DND-41 (cell line): Measurements from ENCODE around the gene KCNG1.

ENCODE experiments used
- ATAC-seq: fragments of 200-7000 bp; cut with Tn5 transposase; 3 replicates; pipeline ENCODE4 v1.9.1; 2021; ENCODE audit warnings: low read depth; ENCODE audit not compliant: insufficient read depth
- DNase-seq: peaks from one replicate; pipeline ENCODE4 v3.0.0-alpha.2; 2020
- H2AFZ ChIP-seq: 2 replicates; pipeline ENCODE4 v1.6.0; 2012; ENCODE audit warnings: low read depth, low read length
- H3K27ac ChIP-seq: 2 replicates; pipeline ENCODE4 v1.5.1; 2012; ENCODE audit warnings: low read length, inconsistent platforms
- H3K27me3 ChIP-seq: fragments of 200-600 bp; sonication (generic); 2 replicates; pipeline ENCODE4 v1.6.0; 2012; ENCODE audit warnings: low read length, mild to moderate bottlenecking, inconsistent platforms; ENCODE audit not compliant: insufficient read depth, poor library complexity
- H3K36me3 ChIP-seq: 2 replicates; pipeline ENCODE4 v1.5.1; 2012; ENCODE audit warnings: low read length, inconsistent platforms; ENCODE audit not compliant: insufficient read depth
- H3K4me1 ChIP-seq: 2 replicates; pipeline ENCODE4 v1.5.1; 2012; ENCODE audit warnings: mild to moderate bottlenecking, low read length; ENCODE audit not compliant: insufficient read depth
- H3K4me2 ChIP-seq: 2 replicates; pipeline ENCODE4 v1.6.0; 2012; ENCODE audit warnings: mild to moderate bottlenecking, moderate library complexity, low read length, inconsistent platforms; ENCODE audit not compliant: insufficient read depth
- H3K4me3 ChIP-seq, 2 experiments: fragments of 200-600 bp in 1 of 2; shearing (Covaris generic) in 1 of 2; 2 replicates each; pipeline ENCODE4 v1.5.1; 2012 to 2016; ENCODE audit warnings: inconsistent platforms in 2 of 2, low read length in 2 of 2, mild to moderate bottlenecking in 2 of 2, low read depth in 1 of 2, moderate library complexity in 1 of 2
- H3K79me2 ChIP-seq: 2 replicates; pipeline ENCODE4 v1.6.0; 2012; ENCODE audit warnings: low read length, inconsistent platforms; ENCODE audit not compliant: insufficient read depth
- H3K9ac ChIP-seq: 2 replicates; pipeline ENCODE4 v1.6.0; 2012; ENCODE audit warnings: low read depth, mild to moderate bottlenecking, inconsistent platforms, low read length, moderate library complexity
- H3K9me3 ChIP-seq: 2 replicates; pipeline ENCODE4 v1.5.1; 2012; ENCODE audit warnings: low read length, moderate library complexity, mild to moderate bottlenecking, inconsistent platforms; ENCODE audit not compliant: insufficient read depth, severe bottlenecking
- H4K20me1 ChIP-seq: 2 replicates; pipeline ENCODE4 v1.6.0; 2012; ENCODE audit warnings: low read length; ENCODE audit not compliant: insufficient read depth
- EZH2 ChIP-seq: IDR thresholded peaks from 3 replicates; pipeline ENCODE4 v1.6.1; 2012; ENCODE audit warnings: borderline replicate concordance, low read depth, mild to moderate bottlenecking, moderate library complexity, low read length, inconsistent platforms; ENCODE audit not compliant: severe bottlenecking
- TF ChIP-seq, protein P1 (sequence below): IDR thresholded peaks from 2 replicates; pipeline ENCODE4 v1.5.1; 2012; ENCODE audit warnings: borderline replicate concordance, low read length, moderate library complexity, mild to moderate bottlenecking; ENCODE audit not compliant: poor library complexity, severe bottlenecking; ENCODE audit errors: extremely low read depth

Gene KCNG1

GRCh38 chr20:51034988-51035656 lies 12.2 kb upstream of the KCNG1 start:
- Histone ChIP-seq H3K79me2 (no peaks in the 10 kb centered on the region), H2AFZ (no peak overlapping the region), H3K4me1 (peaks cover 24% of the 10 kb centered on the region), H3K4me3 (no peak overlapping the region), H4K20me1 (no peaks in the 10 kb centered on the region), H3K4me2 (0 out of 2 replicates have a peak overlapping the region, but pooled peaks have one; percentile 2), H3K27me3 (no peaks in the 10 kb centered on the region), H3K9me3 (no peaks in the 10 kb centered on the region), H3K36me3 (no peaks in the 10 kb centered on the region), H3K9ac (no peak overlapping the region; the same call in 1 of the 2 replicates), H3K27ac (peak overlapping the region; percentile 60; the same call in 1 of the 2 replicates)
- TF ChIP-seq EZH2: no peak
- TF ChIP-seq, protein P1, sequence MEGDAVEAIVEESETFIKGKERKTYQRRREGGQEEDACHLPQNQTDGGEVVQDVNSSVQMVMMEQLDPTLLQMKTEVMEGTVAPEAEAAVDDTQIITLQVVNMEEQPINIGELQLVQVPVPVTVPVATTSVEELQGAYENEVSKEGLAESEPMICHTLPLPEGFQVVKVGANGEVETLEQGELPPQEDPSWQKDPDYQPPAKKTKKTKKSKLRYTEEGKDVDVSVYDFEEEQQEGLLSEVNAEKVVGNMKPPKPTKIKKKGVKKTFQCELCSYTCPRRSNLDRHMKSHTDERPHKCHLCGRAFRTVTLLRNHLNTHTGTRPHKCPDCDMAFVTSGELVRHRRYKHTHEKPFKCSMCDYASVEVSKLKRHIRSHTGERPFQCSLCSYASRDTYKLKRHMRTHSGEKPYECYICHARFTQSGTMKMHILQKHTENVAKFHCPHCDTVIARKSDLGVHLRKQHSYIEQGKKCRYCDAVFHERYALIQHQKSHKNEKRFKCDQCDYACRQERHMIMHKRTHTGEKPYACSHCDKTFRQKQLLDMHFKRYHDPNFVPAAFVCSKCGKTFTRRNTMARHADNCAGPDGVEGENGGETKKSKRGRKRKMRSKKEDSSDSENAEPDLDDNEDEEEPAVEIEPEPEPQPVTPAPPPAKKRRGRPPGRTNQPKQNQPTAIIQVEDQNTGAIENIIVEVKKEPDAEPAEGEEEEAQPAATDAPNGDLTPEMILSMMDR: no peak
- peak; percentile 40; the same call in 1 of the 3 replicates for ATAC-seq
- DNase-seq: no peak

GRCh38 chr20:51034476-51034875 lies 11.6 kb upstream of the KCNG1 start:
- Histone ChIP-seq H3K4me1 (peaks cover 24% of the 10 kb centered on the region), H3K9me3 (no peaks in the 10 kb centered on the region), H4K20me1 (no peaks in the 10 kb centered on the region), H2AFZ (no peak overlapping the region), H3K27ac (peak overlapping the region; percentile 60), H3K36me3 (no peaks in the 10 kb centered on the region), H3K27me3 (no peaks in the 10 kb centered on the region), H3K79me2 (no peaks in the 10 kb centered on the region), H3K9ac (no peak overlapping the region; the same call in 1 of the 2 replicates), H3K4me3 (no peak overlapping the region), H3K4me2 (0 out of 2 replicates have a peak overlapping the region, but pooled peaks have one; percentile 2)
- ATAC-seq (no peak), DNase-seq (no peak)
- TF ChIP-seq, protein P1: no peak
- no peak for TF ChIP-seq EZH2

DNA sequence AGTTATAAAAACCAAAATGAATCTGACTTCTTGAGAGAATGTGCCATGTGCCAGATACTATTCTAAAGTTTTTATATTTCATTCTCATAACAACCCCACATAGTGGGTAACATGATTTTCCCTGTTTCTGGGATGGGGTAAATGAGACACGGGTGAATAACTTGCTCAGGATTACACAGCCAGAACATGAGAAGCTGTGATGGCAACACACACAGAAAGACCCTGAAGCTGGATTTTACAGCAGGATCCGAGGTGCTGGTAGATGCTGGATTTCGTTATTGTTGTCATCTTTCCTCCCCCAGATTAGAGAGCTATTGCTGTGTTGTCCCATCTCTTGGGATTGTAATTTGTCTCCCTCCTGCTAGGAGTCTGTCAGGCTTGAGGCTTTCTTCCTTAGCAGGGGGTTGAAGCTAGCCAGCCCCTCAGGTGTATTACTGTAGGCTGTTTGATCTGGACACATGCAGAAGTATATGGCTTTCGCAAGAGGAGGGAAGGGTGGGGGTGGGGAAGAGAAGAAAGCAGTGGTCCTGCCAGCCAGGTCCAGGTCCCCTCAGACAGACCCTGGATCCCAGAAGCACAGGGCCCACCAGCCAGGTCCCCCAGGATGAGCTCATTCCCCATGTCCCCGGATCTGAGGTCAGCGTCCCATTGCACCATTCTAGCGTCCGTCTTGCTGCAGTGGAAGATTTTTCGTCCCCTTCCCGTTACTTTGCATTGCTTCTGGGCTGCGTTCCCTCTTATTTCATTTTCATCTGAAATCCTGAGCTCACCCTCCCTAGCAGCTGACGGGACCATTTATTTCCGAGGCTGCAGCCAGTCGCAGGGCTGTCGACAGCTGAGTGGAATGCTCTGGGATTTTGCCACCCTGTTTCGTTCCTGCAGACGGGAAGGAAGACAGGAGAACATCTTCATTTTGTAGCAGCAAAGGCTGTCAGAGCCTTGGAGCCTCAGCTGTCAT lies 7.3 kb upstream of the KCNG1 start:
- H2AFZ ChIP-seq: no peak overlapping the region
- H3K27me3 ChIP-seq: peaks cover 6% of the 10 kb centered on the region
- DNase-seq (no peak), ATAC-seq (no peak)
- H4K20me1 ChIP-seq: no peaks in the 10 kb centered on the region
- H3K79me2 ChIP-seq: no peaks in the 10 kb centered on the region
- H3K4me3 ChIP-seq: no peak overlapping the region
- H3K4me1 ChIP-seq: peaks cover 24% of the 10 kb centered on the region
- no peak overlapping the region for H3K27ac ChIP-seq
- H3K36me3 ChIP-seq: no peaks in the 10 kb centered on the region
- H3K4me2 ChIP-seq: no peak overlapping the region
- H3K9me3 ChIP-seq: no peaks in the 10 kb centered on the region
- no peak overlapping the region for H3K9ac ChIP-seq
- TF ChIP-seq EZH2: no peak
- TF ChIP-seq, protein P1: no peak
